DMS53 treated with DMSO at 0.1 percent for 48 hours (cell line): ENCODE results near the gene PAFAH2.

Source experiments
- DNase-seq: peaks from one replicate; lab custom pipeline; 2025; ENCODE audit not compliant: unreplicated experiment; lab: John Stamatoyannopoulos, UW

Gene PAFAH2

DNA sequence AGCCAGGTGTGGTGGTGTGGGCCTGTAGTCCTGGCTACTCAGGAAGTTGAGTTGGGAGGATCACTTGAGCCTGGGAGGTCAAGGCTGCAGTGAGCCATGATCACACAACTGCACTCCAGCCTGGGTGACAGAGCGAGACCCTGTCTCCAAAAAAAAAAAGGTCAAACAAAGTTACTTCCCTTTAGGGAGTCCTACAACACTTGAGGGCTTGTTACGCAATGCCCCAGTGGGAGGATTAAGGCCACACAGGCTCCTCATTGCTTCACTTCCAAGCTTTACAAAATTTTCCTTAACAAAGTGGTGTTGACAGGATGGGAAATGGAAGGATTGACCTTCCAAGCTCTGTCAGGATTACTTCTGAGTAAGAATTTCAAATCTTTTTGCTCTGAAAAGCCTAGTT lies 17.5 kb upstream of the PAFAH2 start:
- DNase-seq: no peak

DNA sequence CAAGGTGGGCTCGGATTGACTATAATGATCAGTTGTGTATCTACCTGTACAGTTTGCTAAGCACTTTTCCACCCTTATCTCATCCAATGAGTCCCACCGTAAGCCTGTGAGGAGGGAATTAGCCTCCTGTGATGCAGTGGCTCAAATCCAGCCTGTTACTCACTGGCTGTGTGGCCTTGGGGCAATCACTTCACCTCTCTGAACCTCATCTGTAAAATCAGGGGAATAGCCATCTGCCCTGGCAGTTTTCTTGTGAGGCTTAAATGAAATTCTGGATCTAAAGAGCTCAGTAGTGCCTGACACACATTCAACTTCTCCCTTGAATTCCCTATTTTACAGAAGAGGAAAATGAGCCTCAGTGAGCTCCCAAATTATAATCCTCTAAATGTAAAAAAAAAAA lies 16.3 kb upstream of the PAFAH2 start:
- DNase-seq: no peak

DNA sequence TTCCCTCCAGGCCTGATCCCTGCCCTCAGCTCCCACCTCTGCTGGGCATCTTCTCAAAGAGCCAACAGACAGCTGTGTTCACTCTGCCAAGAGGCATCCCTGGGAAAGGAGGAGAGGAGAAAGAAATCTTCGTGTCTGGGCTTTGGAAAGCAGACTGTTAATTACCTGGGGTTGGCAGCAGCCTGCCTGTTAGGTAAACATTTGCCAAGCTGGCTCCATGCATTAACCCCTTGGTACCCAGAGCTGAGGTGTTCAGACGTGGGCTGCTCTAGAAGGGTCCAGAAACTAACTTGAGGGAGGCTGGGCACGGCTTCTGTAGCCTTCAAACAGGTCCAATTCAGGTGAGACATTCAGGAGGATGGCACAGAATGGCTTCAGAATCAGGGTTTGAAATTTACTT lies 15.0 kb upstream of the PAFAH2 start:
- no peak for DNase-seq

DNA sequence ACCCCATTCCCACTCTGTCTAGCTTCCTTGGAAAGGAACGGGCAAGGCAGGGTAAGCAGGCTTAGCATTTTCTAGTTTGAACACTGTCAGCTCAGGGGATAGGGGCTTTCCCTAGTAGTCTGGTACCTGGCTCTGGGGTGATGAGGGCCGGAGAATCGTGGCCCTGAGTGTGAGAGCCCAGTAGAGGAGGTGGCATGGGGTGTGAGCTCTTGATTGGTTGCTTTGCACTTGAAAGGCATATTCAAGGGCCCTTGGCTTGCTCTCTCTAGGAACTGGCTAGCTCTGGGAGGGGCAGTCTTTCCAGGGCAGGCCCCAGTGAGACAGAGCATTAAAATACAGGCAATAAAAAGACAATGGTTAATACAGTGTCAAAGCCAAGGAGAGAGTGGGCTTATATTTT lies 13.0 kb upstream of the PAFAH2 start:
- no peak for DNase-seq

DNA sequence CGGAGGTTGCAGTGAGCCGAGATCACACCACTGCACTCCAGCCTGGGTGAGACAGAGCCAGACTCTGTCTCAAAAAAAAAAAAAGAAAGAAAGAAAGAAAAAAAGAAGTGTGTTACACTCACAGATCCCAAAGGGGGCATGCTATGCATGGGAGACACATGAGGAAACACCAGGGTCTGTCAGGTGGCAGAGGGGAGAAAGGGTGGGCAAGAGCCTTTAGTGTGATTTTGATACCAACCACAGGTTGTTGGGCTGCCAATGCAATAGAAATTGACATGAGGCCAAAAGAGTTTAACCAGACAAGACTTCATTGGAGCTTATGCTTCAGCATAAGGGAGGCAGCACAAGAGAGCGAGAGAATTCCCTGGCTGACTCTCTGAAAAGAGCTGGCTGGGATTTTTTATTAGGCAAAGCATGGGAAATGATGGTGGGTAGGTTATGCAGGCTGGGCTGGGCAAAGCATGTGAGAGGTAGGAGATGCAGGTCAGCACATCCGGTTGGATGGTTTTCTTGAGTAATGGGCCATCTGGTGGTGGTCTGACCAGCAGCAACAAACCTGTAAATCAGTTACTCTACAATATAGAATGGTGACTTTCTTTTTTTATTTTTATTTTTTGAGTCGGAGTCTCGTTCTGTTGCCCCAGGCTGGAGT lies 12.1 kb upstream of the PAFAH2 start:
- no peak for DNase-seq

DNA sequence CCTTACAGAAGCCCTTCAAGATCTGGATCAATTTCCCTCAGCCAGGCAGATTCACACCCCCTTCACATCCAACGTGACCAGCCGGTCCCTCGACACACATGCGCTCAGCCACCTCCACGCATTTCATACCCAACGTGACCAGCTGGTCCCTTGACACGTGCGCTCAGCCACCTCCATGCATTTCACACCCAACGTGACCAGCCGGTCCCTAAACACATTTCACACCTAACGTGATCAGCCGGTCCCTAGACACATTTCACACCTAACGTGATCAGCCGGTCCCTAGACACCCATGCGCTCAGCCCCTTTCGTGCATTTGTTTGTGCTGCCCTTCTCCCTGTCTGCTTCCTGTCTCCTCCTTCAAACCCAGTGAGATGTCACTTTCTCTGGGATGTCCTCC lies 8.8 kb upstream of the PAFAH2 start:
- DNase-seq: no peak

DNA sequence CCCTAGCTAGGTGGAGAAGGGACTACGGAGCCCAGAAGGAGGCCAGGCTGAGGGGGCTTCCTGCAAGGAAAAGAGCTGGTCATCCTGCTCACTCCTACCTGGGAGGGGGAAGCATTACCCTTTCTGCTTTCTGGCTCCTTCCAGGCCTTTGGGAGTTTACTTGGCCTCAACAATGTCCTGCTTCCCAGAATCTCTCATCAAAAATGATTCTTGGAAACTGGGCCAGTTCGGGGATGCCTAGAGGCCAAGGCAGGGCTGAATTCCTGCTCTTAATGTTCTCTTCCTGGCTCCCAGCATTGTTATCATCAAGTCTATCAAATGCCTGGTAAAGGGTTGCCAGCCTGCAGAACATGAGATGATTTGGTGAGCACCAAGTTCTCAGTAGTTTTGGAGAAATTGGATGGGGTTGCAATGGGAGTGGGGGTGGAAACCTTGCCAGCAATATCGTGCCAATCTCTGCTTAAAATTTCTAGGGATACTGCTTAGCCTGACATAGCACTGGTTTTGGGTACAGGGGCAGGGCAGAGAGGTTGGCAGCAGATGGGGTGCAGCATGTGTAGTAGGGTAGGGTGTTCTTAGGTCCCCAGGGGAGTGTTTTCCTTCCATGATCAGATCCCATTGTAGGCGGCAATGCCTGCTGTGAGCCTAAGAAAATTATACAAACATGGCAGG lies 7.7 kb upstream of the PAFAH2 start:
- DNase-seq: no peak

DNA sequence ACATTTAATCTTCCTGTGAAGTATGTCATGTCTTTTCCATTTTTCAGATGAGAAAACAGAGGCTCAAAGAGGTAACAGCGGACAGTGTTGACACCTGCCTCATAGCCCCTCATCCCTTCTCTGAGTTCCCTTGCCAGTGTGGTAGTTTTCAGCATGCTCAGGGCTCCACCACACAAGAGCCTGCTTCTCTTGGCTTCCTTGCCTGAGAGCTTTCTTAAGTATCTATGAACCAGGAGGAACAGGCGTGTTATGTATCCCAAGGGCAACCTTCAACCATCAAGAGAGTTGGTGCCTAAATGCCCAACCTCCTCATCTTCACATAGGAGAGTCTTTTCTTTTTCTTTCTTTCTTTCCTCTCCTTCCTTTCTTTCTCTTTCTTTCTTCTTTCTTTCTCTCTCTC lies 5.9 kb upstream of the PAFAH2 start:
- DNase-seq: no peak

DNA sequence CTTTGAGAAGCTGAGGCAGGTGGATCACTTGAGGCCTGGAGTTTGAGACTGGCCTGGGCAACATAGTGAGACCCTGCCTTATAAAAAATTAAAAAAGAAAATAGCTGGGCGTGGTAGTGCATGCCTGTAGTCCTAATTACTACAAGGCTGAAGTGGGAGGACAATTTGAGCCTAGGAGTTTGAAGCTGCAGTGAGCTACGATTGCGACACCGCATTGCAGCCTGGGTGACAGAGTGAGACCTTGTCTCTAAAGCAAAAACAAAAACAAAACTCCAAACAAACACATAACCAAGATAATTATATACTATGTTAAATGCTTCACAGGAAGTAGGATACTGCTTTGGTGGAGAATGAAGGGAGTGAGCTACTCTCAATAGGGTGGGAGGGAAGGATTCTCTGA lies 5.4 kb upstream of the PAFAH2 start:
- DNase-seq: no peak

DNA sequence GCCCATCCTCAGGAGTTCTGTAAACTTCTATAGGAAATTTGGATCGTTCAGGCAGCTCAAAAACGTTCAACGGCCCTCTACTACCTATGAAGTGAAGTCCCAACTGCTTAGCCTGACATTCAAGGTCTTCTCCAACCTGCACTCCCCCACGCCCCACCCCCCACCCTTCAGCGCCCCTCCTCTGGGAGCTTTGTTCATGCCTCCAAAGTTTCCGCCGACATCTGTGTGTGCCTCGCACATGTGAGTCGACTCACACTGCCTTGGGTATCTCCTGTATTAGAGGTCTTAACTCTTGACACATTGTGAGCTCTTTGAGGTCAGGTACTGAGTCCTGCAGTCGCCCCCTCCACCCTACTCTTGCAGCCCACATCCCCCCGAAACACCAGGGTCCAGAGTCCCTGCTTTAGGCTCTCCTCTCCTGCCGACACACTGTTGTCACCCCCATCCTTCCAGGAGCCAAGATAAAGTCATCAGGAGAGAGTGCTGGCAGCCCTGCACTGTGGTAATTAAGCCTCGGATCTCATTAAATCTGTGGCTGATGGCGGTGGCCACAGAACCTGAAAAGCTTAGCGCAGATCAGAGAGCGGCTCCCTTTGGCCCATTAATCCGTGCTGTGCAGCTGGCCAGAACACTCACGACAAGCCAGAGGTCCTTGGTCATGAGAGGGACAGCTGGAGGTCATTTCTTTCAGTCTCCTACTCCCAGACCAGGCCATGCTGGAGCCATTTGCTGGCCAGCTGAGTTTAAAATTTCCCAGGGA lies 1.4 kb upstream of the PAFAH2 start:
- no peak for DNase-seq

DNA sequence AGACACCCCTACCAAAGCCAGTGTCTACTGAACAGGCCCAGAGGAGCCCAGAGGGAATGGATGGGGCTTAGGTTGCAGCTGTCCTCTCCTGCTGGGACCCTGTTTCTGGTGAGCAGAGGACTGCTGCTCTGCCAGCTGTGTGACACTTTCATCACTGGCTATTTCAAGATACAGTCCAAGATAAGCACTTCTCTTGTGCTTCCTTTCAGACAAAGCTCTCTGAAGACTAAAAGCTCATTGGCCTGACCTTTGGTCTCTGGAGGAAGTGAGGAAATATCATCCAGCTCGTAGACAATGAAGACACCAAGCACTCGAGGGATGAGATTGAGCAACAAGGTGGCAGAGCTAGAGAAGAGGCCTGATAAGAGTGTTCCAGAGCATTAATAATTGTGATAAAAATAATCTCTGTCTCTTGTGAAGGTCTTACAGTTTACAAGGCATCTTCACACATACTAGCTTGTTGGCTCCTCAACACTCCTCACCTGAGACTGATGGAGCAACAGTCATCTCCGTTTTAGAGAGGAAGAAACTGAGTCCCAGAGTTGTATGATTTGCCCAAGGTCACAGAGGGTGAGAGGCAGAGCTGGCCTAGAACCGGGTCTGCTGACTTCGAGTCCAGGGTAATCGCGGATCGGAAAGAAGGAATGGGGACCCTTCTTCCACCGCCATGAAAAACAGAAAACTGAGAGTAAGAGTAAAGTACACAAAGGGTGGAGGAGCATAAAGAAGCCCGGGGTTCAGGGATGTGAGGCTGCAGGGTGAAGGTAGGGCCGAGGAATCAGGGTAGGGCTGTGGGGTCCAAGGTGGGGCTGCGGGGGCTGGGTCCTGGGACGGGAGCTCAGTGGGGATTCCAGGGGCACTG lies 666 bp downstream of the PAFAH2 start:
- DNase-seq: no peak

DNA sequence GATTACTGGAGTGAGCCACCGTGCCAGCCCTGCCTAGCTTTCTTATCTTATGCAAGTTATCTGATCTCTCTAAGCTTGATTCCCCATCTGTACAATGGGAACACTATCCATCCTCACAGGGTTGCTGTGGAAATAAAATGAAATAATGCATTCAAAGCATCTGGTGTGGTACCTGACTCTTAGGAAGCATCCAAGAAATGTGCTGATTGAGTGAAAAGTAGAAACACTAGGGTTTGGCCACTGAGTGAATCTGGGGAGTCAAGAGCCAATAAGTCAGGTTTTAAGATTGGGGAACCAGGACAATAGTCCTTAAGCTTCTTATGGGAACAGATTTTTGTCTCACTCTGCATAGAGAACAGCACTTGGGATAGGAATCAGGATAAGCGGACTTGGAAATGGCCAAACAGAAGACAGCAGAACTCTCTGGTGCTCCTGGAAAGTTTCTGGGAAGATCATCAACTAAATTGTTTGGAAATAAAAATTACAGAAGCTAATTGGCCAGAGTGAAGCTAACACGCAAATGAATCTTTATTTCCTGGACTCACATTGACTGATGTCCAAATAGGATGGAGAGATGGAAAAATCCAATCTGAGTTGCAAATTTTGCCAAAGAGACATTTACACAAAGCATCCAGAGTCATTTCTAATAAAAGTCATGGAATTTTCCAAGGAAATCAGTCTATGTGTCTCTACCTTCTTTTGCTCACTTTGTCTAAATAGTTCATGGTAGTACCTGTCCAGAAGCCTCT lies 3.3 kb downstream of the PAFAH2 start:
- DNase-seq: no peak

DNA sequence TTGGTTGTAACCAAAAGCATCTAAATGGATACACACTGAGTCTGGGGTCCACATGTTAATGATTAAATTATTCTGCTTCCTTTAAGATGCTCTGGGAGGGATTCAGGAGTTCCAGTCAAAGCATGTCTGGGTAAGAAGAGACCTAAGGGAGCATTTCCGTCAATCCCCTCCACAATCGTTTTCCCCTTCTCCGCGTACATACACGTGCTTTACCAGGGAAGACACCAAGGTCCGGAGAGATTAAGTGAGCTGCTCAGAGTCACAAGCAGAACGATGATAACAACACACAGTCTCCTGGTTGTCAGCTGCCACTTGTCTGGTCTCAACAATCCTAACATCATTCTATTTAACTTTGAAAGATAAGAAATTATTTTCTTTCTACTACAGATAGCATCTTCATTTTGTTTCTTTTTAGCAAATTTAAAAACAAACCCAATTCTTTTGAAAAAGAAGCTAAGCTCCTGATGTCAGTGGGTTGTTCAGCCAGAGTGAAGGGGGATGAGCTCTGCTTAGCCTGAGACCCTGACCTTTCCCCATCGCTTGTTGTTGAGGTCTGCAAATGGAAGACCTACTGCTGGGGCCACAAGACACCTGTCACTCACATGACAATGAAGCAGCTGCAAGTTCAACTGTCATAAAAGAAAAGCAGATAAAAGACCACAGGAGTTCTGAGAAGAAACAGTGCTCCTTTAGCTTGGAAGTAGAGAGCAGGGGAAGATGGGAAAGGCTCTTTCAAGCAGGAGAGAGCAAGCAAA lies 4.5 kb downstream of the PAFAH2 start:
- DNase-seq: no peak

DNA sequence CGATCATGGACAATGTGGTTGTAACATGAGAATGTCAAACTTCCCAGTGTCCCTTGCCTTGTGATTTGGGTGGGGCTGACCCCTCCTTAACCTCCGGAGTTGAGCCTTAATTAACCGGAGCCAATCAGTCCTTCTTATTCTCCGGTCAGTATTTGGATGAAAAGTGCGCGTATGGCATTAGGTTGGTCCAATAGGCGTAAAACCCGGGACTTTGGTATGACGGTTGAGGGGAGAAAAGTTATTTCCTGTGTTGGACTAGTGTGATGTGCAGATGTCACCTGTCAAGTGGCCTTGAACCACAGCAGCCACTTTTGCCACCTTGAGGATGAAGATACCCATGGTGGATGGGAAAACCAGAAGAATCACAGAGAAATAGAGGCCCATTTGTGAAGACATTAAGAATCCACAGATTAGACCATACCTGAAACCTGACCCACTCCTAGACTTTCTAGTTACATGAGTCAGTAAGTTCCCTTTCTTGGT lies 5.1 kb downstream of the PAFAH2 start:
- no peak for DNase-seq

DNA sequence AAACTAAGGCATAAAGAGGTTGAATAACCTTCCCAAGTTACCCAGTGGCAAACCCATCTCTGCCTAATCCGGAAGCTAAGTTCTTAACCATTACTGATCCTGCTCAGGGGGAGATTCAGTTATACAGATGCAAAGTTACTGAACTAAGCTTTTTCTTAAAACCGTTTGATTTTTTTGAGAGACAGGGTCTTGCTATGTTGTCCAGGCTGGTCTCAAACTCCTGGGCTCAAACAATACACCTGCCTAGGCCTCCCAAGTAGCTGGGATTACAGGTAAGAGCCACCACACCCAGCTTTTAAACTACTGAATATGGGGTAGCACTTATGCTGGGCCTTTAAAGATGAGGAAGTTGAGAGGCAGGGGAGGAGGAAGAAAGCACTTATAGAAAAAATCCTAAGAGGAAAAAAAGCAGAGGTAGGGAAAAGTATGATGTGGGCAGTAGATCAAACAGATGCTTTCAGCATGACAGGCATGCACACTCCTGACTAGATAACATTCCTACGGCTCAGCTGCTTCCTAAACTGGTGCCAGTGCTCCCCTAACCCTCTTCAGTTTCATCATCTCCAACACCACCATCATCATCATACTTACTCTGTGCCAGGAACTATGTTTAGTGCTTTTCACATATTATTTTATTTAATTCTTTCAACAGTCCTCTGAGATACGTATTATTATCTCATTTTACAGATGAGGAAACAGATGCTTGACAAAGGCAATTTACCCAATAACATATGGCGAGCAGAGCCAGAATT lies 5.8 kb downstream of the PAFAH2 start:
- no peak for DNase-seq

DNA sequence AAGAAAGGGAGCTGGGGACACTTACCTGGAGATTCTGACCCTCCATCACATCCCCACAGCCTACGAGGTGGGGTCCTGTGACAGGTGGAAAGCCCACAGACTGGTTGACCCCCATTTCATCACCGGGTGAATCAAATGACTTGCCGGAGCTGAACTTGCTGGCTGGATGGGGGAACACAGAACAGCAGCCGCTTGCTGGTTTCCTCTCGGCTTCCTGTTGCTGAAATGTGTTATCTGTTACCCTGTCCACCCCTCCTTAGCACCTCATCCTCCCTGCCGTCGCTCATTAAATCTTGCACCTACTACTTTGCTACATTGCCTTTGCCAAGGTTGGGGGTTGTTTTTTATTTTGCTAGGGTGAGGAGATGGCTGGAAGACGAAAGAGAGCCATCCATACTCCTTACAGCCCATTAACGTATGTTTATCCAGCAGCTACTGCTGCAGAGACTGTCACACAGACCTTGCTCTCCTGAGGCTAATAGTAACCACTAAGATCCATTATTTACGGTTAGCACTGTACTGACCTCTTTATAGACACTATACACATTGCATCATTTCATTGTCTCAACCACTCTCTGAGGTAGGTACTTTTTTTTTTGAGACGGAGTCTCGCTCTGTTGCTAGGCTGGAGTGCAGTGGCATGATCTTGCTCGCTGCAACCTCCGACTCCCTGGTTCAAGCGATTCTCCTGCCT lies 7.0 kb downstream of the PAFAH2 start:
- no peak for DNase-seq

DNA sequence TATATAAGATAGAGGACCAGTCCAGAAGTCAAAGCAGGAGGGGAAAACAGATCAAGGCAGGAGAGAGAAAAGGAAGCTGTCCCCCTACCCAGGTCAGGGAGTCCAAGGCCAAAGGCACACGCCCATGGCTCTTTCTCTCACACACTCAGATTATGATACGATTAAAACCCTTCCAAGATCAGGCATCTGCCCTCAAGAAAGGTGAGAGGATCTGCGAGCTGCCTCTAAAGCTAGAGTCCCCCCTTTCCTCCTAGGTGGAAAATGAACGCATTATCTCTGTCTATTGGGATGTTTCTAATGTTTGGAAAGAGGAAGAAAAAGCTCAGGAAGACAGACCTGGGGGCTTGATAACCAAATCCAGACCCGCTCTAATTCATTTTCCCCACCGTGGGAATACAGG lies 7.6 kb downstream of the PAFAH2 start:
- no peak for DNase-seq

DNA sequence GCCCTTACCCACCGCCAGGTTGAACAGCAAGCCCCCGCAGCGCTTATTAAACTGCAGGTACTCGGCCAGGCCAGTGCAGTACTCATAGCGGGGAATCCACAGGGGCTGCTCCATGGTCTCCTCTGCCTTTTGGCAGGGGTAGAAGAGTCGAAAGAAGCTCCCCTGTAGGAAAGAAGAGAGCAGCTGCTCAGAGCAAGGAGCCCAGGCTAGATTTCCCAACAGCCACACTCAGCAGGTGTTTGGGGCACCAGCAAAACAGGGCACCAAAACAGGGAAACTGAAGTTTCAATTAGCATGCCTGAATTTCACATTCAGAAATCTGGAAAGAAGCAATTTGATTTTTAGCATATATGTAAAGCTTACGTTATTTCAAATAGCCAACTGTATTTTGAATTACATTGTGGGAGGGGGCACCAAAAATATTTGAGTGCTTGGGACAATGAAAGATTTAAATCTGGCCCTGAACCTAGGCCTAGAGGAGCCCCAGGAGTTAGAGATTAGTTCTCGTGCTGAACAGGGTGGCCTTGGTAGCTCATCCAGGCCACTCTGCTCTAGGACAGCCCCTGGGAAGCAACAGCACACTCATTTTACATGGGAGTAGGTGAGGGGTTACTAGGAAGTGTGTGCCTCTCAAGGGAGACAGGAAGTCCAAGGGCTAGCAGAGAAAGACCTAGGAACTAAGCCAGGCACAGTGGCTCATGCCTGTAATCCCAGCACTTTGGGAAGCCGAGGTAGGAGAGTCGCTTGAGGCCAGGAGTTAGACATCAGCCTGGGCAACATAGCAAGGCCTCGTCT lies 8.2 kb downstream of the PAFAH2 start:
- DNase-seq: no peak
